GM19351 (cell line): ENCODE measurements around the gene SENP3.

ENCODE experiments used
- ATAC-seq: cut with Tn5 transposase; IDR thresholded peaks from one replicate; pipeline ENCODE4 v1.9.1; 2021; ENCODE audit warnings: mild to moderate bottlenecking, moderate library complexity; ENCODE audit not compliant: unreplicated experiment

The SENP3 gene

DNA sequence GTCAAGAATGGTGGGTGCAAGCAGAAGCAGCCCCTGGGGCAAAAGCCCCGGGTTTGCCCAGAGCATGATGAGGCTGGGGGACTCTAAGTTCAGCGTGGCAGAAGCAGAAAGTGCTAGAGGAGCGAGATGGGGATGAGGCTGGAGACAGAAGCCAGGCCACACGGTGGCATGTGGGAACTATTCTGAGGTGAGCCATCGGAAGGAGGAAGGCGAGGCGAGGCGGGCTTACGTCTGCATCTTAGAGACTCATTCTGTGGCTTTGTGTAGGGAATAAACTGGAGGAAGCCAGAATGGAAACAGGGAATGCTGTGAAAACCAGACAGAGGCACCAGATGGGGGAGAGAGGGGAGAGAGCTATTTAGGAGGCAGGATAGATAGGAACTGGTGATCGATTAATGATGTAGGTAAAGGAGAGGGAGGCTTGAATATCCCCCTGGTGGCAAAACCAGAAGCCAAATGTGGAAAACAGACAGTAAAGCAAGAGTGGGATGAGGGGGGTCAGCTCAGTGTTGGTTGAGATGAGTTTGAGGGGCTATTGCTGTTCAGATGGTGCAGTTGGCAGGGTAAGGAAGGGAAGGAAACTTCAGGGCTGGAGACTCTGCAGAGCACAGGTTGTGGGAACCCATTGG lies 6.3 kb upstream of the SENP3 start:
- no peak for ATAC-seq

DNA sequence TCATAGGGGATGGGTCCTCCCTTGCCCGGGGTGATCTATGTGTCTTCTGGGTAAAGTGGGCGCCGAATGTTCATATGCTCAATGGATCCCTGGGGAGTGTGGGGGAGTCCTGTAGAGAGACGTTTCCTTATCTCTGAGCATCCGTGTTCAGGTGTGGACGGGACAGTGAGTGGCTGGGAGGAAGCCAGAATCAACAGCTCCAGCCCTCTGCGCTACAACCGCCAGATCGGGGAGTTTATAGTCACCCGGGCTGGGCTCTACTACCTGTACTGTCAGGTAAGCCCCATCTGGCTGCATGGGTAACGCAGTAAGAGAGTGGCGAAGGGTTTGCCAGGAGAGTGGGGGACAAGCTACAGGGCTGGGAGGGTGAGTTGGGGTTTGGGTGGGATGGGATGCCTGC lies 5.1 kb upstream of the SENP3 start:
- no peak for ATAC-seq

DNA sequence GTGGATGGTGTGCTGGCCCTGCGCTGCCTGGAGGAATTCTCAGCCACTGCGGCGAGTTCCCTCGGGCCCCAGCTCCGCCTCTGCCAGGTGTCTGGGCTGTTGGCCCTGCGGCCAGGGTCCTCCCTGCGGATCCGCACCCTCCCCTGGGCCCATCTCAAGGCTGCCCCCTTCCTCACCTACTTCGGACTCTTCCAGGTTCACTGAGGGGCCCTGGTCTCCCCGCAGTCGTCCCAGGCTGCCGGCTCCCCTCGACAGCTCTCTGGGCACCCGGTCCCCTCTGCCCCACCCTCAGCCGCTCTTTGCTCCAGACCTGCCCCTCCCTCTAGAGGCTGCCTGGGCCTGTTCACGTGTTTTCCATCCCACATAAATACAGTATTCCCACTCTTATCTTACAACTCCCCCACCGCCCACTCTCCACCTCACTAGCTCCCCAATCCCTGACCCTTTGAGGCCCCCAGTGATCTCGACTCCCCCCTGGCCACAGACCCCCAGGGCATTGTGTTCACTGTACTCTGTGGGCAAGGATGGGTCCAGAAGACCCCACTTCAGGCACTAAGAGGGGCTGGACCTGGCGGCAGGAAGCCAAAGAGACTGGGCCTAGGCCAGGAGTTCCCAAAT lies 4.5 kb upstream of the SENP3 start:
- ATAC-seq: no peak

DNA sequence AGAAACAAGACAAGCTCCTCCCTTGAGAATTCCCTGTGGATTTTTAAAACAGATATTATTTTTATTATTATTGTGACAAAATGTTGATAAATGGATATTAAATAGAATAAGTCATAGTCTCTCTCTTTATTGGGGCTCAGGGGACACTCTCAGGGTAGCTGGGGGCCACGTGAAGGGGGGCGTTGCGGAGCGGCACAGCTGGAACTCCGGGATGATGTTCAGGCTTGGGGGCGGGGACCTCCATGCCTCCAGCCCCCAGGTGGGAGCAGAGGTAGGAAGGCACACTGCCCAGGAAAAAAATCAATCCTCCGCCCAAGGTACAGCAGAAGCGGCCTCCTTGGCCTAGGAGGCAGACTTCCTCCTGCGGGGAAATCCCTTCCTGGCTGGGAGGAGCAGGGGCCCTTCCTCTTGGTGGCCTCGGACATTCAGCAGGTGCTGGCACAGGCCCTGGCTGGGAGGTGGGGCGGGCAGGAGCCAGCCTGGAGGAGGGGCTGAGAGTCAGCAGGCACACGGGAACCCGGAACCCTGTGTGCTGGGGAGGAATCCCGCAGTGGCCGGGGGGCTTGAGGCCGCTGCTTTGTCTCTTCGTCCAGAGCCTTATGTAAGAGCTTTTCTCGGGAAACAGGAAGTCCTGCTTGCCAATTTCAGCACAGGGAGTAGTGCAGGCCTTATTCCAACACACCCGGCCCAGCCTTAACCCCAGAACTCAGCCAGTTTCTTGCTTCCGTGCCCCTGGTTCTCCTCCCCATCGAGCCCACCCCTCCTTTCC lies 3.8 kb upstream of the SENP3 start:
- ATAC-seq: no peak

DNA sequence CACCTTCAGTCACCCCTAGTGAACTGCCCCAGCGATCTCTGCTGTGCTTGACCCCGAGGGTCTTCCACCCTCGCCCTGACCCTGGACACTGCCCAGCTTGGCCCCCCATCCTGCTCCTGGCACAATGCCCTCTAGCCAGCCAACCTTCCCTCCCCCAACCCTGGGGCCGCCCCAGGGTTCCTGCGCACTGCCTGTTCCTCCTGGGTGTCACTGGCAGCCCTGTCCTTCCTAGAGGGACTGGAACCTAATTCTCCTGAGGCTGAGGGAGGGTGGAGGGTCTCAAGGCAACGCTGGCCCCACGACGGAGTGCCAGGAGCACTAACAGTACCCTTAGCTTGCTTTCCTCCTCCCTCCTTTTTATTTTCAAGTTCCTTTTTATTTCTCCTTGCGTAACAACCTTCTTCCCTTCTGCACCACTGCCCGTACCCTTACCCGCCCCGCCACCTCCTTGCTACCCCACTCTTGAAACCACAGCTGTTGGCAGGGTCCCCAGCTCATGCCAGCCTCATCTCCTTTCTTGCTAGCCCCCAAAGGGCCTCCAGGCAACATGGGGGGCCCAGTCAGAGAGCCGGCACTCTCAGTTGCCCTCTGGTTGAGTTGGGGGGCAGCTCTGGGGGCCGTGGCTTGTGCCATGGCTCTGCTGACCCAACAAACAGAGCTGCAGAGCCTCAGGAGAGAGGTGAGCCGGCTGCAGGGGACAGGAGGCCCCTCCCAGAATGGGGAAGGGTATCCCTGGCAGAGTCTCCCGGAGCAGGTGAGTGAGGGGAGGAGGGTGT lies 3.0 kb upstream of the SENP3 start, which contains the start of gene TNFSF13:
TNFSF13 (plus strand) TSS at position 207 of the 776 bp plus-strand sequence; CDS start at position 497, 290 bp downstream.
- ATAC-seq: no peak

DNA sequence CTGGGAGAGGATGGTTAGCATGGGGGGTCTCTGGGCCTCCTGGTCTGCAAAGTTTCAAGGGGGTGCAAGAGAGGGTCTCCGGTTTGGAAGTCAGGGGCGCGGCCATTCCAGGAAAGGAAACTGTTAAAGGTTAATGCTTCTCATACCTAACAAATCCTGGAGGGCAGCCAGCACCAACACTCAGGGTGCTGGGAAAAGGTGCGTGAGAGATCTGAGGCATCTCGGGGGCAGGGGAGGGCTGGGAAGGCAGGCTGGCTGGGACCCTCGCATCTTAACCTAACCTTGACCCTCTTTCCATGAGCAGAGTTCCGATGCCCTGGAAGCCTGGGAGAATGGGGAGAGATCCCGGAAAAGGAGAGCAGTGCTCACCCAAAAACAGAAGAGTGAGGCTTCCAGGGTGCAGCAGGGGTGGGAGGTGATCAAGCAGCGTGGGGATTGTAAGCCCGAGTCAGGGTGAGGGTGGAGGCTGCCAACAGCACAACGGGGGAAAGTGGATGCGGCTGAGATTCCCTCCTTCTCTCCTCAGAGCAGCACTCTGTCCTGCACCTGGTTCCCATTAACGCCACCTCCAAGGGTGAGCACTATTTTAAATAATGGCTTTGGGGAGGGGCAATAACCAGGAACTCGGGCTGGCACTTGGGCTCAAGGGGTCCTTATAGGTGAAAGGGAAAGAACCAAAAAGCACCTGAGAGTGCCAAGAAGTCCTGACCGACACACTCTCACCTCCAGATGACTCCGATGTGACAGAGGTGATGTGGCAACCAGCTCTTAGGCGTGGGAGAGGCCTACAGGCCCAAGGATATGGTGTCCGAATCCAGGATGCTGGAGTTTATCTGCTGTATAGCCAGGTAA lies 2.2 kb upstream of the SENP3 start:
- ATAC-seq: no peak

DNA sequence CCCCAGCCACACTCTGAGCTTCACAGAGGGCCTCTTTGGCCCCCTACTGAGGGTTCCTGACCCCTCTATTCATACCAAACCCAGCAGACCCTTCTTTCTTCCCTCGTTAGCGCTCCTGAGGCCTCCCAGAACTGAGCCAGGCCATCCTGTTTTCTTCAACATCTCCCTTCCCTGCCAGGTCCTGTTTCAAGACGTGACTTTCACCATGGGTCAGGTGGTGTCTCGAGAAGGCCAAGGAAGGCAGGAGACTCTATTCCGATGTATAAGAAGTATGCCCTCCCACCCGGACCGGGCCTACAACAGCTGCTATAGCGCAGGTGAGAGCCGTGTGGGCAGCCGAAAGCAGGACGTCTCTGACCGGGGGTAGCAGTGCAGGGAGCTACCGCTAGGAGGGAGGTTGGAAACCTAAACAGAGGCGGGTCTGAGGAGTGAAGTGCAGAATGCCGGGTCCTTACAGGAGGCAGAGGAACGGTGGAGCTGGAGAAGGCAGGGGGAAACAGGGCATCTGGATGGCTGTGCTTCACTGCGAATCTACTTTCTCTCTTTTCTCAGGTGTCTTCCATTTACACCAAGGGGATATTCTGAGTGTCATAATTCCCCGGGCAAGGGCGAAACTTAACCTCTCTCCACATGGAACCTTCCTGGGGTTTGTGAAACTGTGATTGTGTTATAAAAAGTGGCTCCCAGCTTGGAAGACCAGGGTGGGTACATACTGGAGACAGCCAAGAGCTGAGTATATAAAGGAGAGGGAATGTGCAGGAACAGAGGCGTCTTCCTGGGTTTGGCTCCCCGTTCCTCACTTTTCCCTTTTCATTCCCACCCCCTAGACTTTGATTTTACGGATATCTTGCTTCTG lies 1.3 kb upstream of the SENP3 start:
- ATAC-seq: no peak

DNA sequence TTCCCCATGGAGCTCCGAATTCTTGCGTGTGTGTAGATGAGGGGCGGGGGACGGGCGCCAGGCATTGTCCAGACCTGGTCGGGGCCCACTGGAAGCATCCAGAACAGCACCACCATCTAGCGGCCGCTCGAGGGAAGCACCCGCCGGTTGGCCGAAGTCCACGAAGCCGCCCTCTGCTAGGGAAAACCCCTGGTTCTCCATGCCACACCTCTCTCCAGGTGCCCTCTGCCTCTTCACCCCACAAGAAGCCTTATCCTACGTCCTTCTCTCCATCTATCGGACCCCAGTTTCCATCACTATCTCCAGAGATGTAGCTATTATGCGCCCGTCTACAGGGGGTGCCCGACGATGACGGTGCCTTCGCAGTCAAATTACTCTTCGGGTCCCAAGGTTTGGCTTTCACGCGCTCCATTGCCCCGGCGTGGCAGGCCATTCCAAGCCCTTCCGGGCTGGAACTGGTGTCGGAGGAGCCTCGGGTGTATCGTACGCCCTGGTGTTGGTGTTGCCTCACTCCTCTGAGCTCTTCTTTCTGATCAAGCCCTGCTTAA lies 617 bp upstream of the SENP3 start:
- ATAC-seq: peak; percentile 69

DNA sequence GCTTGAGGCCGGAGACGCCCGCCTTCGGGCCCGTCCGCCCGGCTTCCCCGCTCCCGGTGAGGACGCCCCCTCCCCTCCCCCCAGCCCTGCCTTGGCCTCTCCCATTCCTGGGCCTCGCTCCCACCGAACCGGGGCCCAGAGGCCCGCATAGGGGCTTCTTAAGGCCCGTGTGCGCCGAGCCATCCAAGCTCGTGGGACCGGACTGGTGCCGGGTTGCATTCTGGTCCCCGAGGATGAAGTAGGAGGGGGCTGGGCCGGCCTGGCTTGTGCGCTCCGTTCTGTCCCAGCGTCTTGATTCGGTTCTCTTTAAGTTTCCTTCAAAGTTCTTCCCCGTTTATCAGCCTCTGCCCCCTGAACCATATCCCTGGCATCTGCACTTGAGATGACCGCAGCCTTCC lies 488 bp downstream of the SENP3 start:
- no peak for ATAC-seq

DNA sequence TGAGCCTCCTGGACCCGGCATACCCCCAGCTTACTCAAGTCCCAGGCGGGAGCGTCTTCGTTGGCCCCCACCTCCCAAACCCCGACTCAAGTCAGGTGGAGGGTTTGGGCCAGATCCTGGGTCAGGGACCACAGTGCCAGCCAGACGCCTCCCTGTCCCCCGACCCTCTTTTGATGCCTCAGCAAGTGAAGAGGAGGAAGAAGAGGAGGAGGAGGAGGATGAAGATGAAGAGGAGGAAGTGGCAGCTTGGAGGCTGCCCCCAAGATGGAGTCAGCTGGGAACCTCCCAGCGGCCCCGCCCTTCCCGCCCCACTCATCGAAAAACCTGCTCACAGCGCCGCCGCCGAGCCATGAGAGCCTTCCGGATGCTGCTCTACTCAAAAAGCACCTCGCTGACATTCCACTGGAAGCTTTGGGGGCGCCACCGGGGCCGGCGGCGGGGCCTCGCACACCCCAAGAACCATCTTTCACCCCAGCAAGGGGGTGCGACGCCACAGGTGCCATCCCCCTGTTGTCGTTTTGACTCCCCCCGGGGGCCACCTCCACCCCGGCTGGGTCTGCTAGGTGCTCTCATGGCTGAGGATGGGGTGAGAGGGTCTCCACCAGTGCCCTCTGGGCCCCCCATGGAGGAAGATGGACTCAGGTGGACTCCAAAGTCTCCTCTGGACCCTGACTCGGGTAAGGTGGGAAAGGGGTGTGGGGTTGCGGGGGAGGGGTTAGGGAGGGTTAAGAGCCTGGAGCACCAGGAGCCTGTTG lies 1.6 kb downstream of the SENP3 start:
- ATAC-seq: no peak

DNA sequence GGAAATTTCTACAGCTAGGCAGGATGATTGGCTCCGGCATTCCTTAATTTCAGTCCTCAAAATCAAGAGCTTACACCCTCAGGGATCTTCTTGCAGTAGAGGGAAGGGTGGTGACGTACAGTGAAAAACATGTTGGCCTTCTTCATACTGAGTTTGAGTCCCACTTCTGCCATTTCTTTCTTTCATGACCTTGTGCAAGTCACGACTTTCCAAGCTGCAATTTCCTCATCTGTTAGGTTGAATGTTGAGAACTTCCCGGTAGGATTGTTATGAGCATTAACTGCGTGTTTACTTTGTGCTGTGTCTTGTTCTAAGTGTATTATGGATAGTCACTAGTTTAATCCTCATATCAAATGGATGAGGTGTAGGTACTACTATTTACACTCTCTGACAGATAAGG lies 7.9 kb downstream of the SENP3 start:
- ATAC-seq: no peak

DNA sequence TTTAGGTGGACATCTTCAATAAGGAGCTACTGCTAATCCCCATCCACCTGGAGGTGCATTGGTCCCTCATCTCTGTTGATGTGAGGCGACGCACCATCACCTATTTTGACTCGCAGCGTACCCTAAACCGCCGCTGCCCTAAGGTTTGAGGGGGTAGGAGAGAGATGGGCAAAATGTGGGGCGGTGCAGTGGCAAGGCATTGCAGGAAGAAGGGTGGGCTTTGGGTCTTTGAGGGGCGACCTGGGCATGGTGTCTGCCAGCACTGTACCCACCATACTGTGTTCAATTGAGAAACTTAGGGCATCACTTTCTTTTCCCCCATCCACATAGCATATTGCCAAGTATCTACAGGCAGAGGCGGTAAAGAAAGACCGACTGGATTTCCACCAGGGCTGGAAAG lies 8.6 kb downstream of the SENP3 start:
- no peak for ATAC-seq

DNA sequence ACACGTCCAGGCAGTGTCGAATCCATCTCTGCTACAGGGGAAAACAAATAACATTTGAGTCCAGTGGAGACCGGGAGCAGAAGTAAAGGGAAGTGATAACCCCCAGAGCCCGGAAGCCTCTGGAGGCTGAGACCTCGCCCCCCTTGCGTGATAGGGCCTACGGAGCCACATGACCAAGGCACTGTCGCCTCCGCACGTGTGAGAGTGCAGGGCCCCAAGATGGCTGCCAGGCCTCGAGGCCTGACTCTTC lies 10.5 kb downstream of the SENP3 start:
- ATAC-seq: peak; percentile 87

DNA sequence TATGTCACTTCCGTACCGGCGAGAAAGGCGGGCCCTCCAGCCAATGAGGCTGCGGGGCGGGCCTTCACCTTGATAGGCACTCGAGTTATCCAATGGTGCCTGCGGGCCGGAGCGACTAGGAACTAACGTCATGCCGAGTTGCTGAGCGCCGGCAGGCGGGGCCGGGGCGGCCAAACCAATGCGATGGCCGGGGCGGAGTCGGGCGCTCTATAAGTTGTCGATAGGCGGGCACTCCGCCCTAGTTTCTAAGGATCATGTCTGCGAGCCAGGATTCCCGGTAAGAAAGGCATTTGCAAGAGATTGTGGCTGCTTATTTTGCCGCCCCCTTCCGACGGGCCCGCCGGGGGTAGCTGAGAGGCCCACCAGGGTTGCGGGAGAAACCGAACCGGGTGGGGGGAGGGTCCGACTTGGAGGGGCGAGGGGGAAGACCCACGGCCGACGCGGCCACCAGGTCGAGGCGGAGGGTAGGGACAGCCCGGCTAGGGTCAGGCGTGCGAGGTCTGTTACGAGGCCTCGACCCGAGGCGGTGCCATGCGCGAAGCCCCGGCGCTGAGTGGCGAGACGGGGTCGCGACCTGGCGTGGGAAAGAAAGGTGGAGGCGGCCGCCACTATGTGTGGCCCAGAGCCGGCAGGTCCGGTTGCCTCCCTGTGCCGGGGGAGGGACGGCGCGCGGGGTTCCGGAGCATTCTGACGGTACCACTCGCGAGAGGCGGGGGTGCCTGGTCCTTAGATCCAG lies 11.0 kb downstream of the SENP3 start:
- ATAC-seq: peak; percentile 1

DNA sequence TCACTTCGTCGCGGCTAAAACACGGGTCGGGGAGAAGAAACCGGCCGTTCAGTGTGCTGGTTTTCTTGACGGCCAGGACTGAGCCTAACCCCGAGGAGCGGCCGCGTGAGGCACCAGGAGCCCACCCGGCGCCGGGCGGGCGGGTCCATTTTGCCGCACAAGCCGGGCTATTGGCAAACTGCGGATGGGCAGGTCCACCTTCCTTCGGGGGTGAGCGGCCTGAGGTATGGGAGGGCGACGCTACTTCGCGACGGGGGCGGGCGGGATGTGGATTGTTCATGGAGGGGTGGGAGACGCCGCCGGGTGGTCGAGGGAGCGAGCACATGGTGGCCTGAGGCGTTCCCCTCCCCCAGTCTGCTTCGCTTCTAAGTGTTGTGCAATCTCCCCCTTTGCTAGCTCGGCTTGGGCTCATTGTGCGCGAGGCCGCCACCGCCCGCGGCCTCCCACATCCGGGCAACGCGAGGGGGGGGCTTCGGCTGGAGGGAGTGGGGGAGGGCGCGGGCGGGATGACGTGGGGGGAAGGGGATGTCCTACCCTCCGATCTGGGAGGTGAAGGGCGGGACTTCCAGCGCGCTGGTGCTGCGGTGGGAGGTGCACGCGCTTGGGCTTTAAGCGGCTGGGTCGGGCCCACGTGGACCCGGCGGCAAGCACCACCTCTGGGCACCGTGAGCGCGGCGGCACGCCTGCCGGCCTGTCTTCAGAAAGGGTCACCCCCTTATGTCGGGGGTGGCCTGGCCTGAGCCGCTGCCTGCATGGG lies 11.8 kb downstream of the SENP3 start:
- ATAC-seq: no peak

DNA sequence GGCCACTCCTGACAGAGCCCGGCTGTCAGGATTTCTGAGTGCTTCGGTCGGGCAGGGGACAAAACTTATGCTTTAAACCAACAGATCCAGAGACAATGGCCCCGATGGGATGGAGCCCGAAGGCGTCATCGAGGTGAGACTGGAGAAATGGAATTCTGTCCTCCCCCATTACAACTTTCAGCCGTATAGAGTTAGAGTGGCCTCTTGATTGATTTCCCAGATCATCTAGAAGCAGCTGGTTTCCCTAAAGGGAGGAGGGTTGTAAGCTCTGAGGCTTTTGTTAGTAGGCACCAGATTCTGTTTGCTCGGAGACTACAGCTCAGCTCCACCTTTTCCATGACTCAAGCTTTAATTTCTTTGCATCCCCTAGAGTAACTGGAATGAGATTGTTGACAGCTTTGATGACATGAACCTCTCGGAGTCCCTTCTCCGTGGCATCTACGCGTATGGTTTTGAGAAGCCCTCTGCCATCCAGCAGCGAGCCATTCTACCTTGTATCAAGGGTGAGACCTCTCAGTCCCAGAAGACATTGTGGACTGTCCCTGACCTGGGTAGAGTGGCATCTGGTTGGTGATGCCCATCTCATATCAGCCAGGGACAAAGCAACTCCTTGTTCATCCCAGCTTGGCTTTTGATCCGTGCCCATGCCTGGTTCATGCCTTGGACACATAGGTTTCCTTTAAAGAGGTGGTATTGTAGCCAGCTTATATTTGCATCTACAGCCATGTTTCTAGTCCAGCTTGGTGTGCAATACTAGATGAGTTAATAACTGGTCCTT lies 12.6 kb downstream of the SENP3 start:
- ATAC-seq: no peak

DNA sequence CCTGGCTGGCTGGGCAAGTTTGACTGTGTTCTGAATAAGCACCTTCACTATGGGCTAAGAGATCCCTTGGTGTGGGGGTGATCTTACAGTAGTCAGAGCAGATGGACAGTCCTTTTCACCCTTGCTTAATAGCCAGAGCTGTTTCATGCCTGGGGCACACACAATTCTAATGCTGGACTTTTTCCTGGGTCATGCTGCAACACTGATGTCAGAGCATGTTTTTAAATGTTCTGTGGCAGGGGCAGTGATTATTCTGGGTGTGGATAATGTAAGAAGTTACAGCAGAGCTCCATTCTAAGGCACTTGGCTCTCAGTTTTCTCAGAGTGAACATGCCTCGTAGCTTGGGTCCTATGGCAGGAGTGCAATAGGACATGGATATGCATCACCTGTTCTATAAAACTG lies 13.8 kb downstream of the SENP3 start:
- ATAC-seq: no peak
